SHP77 treated with DMSO at 0.1 percent for 48 hours (cell line): Measurements from ENCODE around the gene OAS2.
A peak's percentile ranks its signal among the peaks of the same experiment; 100 is the strongest.

Experiments
- DNase-seq: peaks from one replicate; lab custom pipeline; 2025; lab: John Stamatoyannopoulos, UW

The OAS2 gene

GRCh38 chr12:113019025-113019424, 40.7 kb downstream of the OAS2 start:
- DNase-seq = no peak

GRCh38 chr12:113021500-113021899, 43.2 kb downstream of the OAS2 start:
- no peak for DNase-seq

- no peak for DNase-seq
These were observed 44.4 kb downstream of the OAS2 start for GRCh38 chr12:113022563-113023297.

GRCh38 chr12:113027726-113028125, 49.4 kb downstream of the OAS2 start:
- DNase-seq = no peak

GRCh38 chr12:113030875-113031525, 52.7 kb downstream of the OAS2 start:
- peak; percentile 10 for DNase-seq

GRCh38 chr12:113039911-113040445, 61.7 kb downstream of the OAS2 start:
- DNase-seq = no peak

GRCh38 chr12:113040722-113041171, 62.4 kb downstream of the OAS2 start:
- DNase-seq = no peak

- DNase-seq = no peak
These were observed 63.2 kb downstream of the OAS2 start for GRCh38 chr12:113041560-113041959.

GRCh38 chr12:113043240-113043639, 64.9 kb downstream of the OAS2 start:
- DNase-seq = peak; percentile 75

- no peak for DNase-seq
These were observed 66.2 kb downstream of the OAS2 start for GRCh38 chr12:113044516-113044915.

- peak; percentile 42 for DNase-seq
These were observed 70.4 kb downstream of the OAS2 start for GRCh38 chr12:113048716-113049127.

GRCh38 chr12:113049976-113050742, 71.8 kb downstream of the OAS2 start:
- peak; percentile 9 for DNase-seq

- no peak for DNase-seq
These were observed 72.5 kb downstream of the OAS2 start for GRCh38 chr12:113050795-113051194.

- DNase-seq = no peak
These were observed 73.4 kb downstream of the OAS2 start for GRCh38 chr12:113051759-113052158.

GRCh38 chr12:113052326-113052725, 74.0 kb downstream of the OAS2 start:
- DNase-seq = no peak

GRCh38 chr12:113054948-113055486, 76.7 kb downstream of the OAS2 start:
- no peak for DNase-seq

GRCh38 chr12:113055594-113056380, 77.5 kb downstream of the OAS2 start:
- no peak for DNase-seq

- DNase-seq = no peak
These were observed 78.0 kb downstream of the OAS2 start for GRCh38 chr12:113056381-113056630.

GRCh38 chr12:113056631-113057488, 78.5 kb downstream of the OAS2 start, which contains the start of gene DTX1:
Gene DTX1 (plus strand): TSS chr12:113056730. CDS start chr12:113058193, 1,463 bp downstream.
- DNase-seq = no peak
